ENCODE results near the gene FXYD1. TPM values are rescaled to one million over a fixed set of nuclear protein-coding genes. Genes with fewer than 3 reads are reported as not detected.

Gene FXYD1
- total RNA-seq, 1 experiment from 2014 or later = not detected

DNA sequence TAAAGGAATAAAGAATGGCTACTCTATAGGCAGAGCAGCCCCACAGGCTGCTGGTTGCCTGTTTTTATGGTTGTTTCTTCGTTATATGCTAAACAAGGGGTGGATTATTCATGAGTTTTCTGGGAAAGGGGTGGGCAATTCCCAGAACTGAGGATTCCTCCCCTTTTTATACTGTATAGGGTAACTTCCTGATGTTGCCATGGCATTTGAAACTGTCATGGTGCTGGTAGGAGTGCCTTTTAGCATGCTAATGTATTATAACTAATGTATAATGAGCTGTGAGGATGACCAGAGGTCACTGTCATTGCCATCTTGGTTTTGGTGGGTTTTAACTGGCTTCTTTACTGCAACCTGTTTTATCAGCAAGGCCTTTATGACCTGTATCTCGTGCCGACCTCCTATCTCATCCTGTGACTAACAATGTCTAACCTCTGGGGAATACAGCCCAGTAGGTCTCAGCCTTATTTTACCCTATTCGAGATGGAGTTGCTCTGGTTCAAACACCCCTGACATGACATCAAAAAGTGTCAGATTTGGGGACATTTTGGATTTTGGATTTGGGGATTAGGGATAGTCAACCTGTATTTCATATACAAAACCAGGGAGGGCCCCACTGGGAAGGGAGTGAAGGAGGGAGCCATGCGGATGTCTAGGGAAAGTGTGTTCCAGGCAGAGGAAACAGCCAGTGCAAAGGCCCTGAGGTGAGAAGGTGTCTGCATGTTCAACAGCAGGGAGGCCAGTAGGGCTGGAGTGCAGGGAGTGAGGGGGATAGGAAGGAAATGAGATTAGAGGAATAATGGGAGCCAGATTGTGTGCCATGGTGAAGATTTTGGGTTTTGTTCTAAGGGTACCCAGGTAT lies 26.8 kb downstream of the FXYD1 start:
- no peak overlapping the region for H3K27ac Mint-ChIP-seq (ENCODE audit: low read depth, unreplicated experiment)
- no peak for DNase-seq (ENCODE audit: unreplicated experiment)
- no peak for TF ChIP-seq CTCF (IDR thresholded peaks at IDR 0.05; ENCODE audit: unreplicated experiment)
- peaks cover 24% of the 10 kb centered on the region for H3K4me1 Mint-ChIP-seq (ENCODE audit: insufficient read depth, unreplicated experiment)
- POLR2A ChIA-PET = no interaction called here
- no TSS peak for BruUV-seq (replicated peaks)
- peaks cover 46% of the 10 kb centered on the region for H3K36me3 Mint-ChIP-seq (ENCODE audit: insufficient read depth, unreplicated experiment)
- H3K4me3 Mint-ChIP-seq (ENCODE audit: unreplicated experiment) = no peak overlapping the region
- intact Hi-C loops (cut with micrococcal nuclease) = no loop called here
- CTCF ChIA-PET = no interaction called here
- no peaks in the 10 kb centered on the region for H3K27me3 Mint-ChIP-seq (ENCODE audit: insufficient read depth, unreplicated experiment)
- peaks cover 14% of the 10 kb centered on the region for H3K9me3 Mint-ChIP-seq (ENCODE audit: unreplicated experiment)

- Mint-ChIP-seq H3K4me1 (ENCODE audit: insufficient read depth, unreplicated experiment) (peaks cover 24% of the 10 kb centered on the region), H3K4me3 (ENCODE audit: unreplicated experiment) (no peak overlapping the region), H3K36me3 (ENCODE audit: insufficient read depth, unreplicated experiment) (peaks cover 37% of the 10 kb centered on the region), H3K9me3 (ENCODE audit: unreplicated experiment) (peaks cover 14% of the 10 kb centered on the region), H3K27me3 (ENCODE audit: insufficient read depth, unreplicated experiment) (no peaks in the 10 kb centered on the region), H3K27ac (ENCODE audit: low read depth, unreplicated experiment) (no peak overlapping the region)
- ChIA-PET CTCF (no interaction called here), POLR2A (no interaction called here)
- intact Hi-C loops (cut with micrococcal nuclease) = no loop called here
- peak; percentile 74 for DNase-seq (ENCODE audit: unreplicated experiment)
- no peak for TF ChIP-seq CTCF (IDR thresholded peaks at IDR 0.05; ENCODE audit: unreplicated experiment)
- BruUV-seq (replicated peaks) = no TSS peak
These were observed 27.8 kb downstream of the FXYD1 start for GRCh38 chr19:35166100-35167063.

DNA sequence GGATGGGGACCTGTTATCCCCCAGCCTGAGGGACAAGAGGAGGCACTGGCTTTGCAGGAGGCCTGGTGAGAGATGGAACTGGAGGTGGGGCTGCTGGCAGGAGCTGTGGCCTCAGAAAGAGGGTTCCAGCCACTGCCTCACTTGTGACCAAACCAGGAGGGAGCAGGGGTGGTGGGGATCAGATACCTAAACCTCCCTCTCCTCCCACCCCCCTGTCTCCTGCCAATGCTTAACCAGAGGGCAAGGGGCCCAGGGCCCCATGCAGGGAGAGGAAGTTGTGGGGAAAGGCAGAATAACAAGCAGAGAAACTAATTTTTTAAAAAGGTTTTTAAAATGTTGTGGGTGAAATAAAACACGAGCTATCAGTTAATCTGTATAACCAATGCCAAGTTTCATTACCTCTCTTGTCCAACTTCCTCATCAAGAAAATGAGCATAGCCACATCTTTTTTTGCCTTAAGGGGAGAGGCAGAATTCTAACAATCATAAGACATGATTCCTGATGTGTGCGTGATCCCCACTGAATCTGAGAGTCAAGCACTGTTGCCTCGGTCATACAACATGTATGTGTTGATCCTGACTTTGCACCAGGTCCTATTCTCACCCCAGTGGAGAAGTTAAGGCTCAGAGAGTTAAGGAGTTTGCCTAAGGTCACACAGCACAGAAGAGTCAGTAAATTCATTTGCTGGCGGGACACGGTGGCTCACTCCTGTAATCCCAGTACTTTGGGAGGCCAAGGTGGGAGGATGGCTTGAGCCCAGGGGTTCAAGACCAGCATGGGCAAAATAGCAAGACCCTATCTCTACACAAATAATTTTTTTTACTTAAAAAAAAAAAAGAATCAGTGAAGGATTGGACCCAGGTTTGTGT lies 28.9 kb downstream of the FXYD1 start:
- Mint-ChIP-seq H3K4me1 (ENCODE audit: insufficient read depth, unreplicated experiment) (peaks cover 24% of the 10 kb centered on the region), H3K27me3 (ENCODE audit: insufficient read depth, unreplicated experiment) (no peaks in the 10 kb centered on the region), H3K9me3 (ENCODE audit: unreplicated experiment) (peaks cover 14% of the 10 kb centered on the region), H3K4me3 (ENCODE audit: unreplicated experiment) (no peak overlapping the region), H3K27ac (ENCODE audit: low read depth, unreplicated experiment) (no peak overlapping the region), H3K36me3 (ENCODE audit: insufficient read depth, unreplicated experiment) (peaks cover 27% of the 10 kb centered on the region)
- DNase-seq (ENCODE audit: unreplicated experiment) = no peak
- BruUV-seq (replicated peaks) = no TSS peak
- no peak for TF ChIP-seq CTCF (IDR thresholded peaks at IDR 0.05; ENCODE audit: unreplicated experiment)
- POLR2A ChIA-PET = interaction anchor here (0.6 to 1.1 kb wide), 6 partner anchors 9 to 1959 kb away, joined by 3 to 5 read pairs (median 3); no protein-coding TSS in a partner anchor
- intact Hi-C loops (cut with micrococcal nuclease) = no loop called here
- CTCF ChIA-PET = interaction anchor here (0.6 to 1.1 kb wide), 7 partner anchors 10 to 1983 kb away, joined by 3 to 4 read pairs (median 3); partner anchors contain the start of gene FXYD3

Measured in MCF 10A (cell line).